Measurements from ENCODE around the gene RASSF4. TPM values are rescaled to one million over a fixed set of nuclear protein-coding genes. Genes with fewer than 3 reads are reported as not detected.
A peak's percentile ranks its signal among the peaks of the same experiment; 100 is the strongest.

RASSF4 gene
- total RNA-seq, 4 donors from 2014 or later = 1.7 to 22.5 (median 7.4) TPM

DNA sequence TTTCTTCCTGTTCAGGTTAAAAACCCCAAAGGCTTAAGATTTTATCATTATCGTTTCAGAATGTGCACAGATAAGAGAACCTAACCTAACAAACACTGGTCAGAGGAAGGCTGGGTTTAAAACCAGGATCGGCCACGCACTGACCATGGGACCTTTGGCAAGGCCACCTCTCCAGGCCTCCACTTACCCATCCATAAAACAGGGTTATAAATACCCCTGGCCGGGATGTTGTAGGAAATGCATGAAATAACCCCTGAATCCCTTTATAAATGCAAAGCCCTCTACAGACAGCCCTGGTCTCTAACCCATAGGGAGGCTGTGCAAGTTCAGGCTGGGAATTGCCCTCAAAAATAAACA is 18.6 kb downstream of the RASSF4 start:
- no peaks in the 10 kb centered on the region for H3K27me3 ChIP-seq
- H3K9me3 ChIP-seq = no peaks in the 10 kb centered on the region
- H3K36me3 ChIP-seq = peaks cover 0 to 8% (median 0%) of the 10 kb centered on the region in 3 donors
- WGBS, 2 donors = 40 to 57% methylated on average over 3 to 4 of the region's 4 CpGs
- peaks cover 58 to 100% (median 63%) of the 10 kb centered on the region in 3 donors for H3K4me1 ChIP-seq
- TF ChIP-seq POLR2A (IDR thresholded peaks at IDR 0.05) = no peak
- TF ChIP-seq, protein P1, sequence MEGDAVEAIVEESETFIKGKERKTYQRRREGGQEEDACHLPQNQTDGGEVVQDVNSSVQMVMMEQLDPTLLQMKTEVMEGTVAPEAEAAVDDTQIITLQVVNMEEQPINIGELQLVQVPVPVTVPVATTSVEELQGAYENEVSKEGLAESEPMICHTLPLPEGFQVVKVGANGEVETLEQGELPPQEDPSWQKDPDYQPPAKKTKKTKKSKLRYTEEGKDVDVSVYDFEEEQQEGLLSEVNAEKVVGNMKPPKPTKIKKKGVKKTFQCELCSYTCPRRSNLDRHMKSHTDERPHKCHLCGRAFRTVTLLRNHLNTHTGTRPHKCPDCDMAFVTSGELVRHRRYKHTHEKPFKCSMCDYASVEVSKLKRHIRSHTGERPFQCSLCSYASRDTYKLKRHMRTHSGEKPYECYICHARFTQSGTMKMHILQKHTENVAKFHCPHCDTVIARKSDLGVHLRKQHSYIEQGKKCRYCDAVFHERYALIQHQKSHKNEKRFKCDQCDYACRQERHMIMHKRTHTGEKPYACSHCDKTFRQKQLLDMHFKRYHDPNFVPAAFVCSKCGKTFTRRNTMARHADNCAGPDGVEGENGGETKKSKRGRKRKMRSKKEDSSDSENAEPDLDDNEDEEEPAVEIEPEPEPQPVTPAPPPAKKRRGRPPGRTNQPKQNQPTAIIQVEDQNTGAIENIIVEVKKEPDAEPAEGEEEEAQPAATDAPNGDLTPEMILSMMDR (IDR thresholded peaks at IDR 0.05) = no peak
- peak overlapping the region; percentile 71 to 86 (median 82) for H3K27ac ChIP-seq
- no peak for DNase-seq
- H3K4me3 ChIP-seq = peak overlapping the region; percentile 26 to 74 (median 51)
- intact Hi-C loops (cut with DNase I) = no loop called here

DNA sequence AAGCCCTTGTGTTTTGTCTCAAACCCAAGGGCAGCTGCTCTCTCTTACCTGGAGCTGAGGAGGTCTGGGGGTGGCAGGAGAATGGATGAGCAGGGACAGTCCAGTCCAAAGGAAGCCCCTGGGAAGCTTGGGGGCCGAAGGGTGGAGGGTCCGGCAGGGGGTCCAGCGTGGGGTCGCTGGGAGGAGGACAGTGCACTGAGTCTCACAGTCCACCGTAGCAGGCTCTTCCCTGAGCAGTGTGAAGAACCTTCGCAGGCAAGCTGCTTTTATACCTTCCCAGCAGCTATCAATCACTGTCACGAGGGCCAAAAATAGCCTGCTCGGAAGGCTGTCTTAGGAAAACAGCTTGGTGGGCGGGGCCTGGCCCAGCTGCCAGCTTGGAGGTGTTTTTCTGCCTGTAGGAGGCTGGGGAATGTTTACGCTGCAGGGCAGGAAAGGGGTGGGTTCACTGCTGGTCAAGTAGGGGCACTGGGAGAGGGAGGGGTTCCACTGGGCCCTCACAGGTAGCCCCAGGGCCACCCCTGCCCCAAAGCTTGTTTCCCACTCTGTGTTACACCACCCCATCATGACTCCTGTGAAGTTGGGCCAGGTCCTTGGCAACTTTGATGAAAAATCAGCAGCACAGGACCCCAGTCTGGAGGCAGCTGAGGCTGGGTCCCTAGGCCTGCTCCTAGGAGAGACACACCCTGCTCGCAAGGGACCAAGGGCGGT is 19.1 kb downstream of the RASSF4 start, which contains the start of gene DEPP1:
DEPP1 (minus strand) TSS at position 240 of the 711 bp plus-strand sequence. CDS start 779 bp downstream, outside the sequence.
- TF ChIP-seq, protein P1 (IDR thresholded peaks at IDR 0.05) = peak in 4 of 6 experiments; percentile 6 to 31 (median 26)
- TF ChIP-seq POLR2A (IDR thresholded peaks at IDR 0.05) = peak in 3 of 4 donors; percentile 77 to 99 (median 96)
- Histone ChIP-seq H3K4me3 (peak within 1 kb of the TSS; percentile 26 to 74 (median 51)), H3K27me3 (no peaks in the 10 kb centered on the region), H3K9me3 (no peaks in the 10 kb centered on the region), H3K36me3 (peaks cover 0 to 8% (median 0%) of the 10 kb centered on the region in 3 donors), H3K27ac (peak within 1 kb of the TSS; percentile 71 to 86 (median 82)), H3K4me1 (peaks cover 58 to 100% (median 66%) of the 10 kb centered on the region in 3 donors)
- WGBS, 2 donors = 4 to 76% methylated on average over 2 to 6 of the region's 12 CpGs
- intact Hi-C loops (cut with DNase I) = no loop called here
- DNase-seq = peak; percentile 19

DNA sequence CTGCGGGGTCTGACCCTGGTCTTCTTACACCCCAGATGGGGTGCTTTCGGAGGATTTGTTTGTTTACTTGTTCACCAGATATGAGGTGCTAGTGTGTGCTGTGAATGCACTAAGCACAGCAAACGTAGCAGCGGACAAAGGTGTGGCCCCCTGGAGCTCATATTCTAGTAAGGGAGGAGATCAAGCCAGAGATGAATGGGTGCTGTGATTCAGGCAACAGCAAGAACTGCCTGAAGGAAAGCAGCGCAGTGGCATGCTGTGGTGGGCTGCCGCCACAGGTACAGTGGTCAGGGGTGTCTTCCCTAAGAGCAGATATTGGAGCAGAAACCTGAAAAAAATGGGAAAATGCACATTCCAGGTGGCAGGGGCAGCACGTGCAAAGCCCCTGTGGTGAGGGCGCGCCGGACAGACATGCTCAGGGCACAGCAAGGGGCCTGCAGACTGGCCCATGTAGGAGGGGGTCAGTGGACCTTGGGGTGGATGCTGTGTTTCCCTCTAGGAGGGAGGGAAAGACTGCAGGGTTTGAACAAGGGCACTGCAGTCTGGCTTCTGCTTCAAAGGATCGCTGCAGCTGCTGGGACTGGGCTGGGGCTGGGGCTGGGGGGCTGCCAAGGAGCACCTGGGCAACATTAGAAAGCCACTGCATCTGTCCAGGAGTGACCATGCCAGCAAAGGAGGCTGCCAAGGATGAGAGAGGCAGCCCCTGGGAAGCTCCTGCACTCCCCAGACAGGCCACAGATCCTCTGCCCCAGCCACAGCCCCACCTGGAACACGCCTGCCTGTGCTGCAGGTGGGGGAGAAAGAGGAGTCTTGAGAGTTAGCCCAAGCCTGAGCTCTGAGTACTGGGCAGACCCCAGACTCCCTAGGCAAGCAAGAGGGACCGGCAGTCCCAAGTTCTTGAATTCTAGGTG is 19.9 kb downstream of the RASSF4 start:
- DNase-seq = no peak
- H3K9me3 ChIP-seq = no peaks in the 10 kb centered on the region
- peaks cover 0 to 8% (median 0%) of the 10 kb centered on the region in 3 donors for H3K36me3 ChIP-seq
- intact Hi-C loops (cut with DNase I) = no loop called here
- 70 to 85% methylated on average over 8 to 10 of the region's 13 CpGs for WGBS, 2 donors
- no peaks in the 10 kb centered on the region for H3K27me3 ChIP-seq
- H3K27ac ChIP-seq = peak overlapping the region; percentile 71 to 86 (median 82)
- peaks cover 54 to 100% (median 64%) of the 10 kb centered on the region in 3 donors for H3K4me1 ChIP-seq
- H3K4me3 ChIP-seq = peak overlapping the region in 2 of 4 donors; percentile 49 to 74
- TF ChIP-seq, protein P1 (IDR thresholded peaks at IDR 0.05) = no peak
- TF ChIP-seq POLR2A (IDR thresholded peaks at IDR 0.05) = no peak

- H3K36me3 ChIP-seq = peaks cover 0 to 8% (median 0%) of the 10 kb centered on the region in 3 donors
- H3K27me3 ChIP-seq = no peaks in the 10 kb centered on the region
- WGBS, 2 donors = 26 to 47% methylated on average over 7 to 11 of the region's 14 CpGs
- no peak overlapping the region for H3K4me3 ChIP-seq
- H3K9me3 ChIP-seq = no peaks in the 10 kb centered on the region
- no peak for DNase-seq
- peaks cover 55 to 100% (median 73%) of the 10 kb centered on the region in 3 donors for H3K4me1 ChIP-seq
- peak overlapping the region; percentile 47 to 86 (median 82) for H3K27ac ChIP-seq
- intact Hi-C loops (cut with DNase I) = no loop called here
- no peak for TF ChIP-seq POLR2A (IDR thresholded peaks at IDR 0.05)
- TF ChIP-seq, protein P1 (IDR thresholded peaks at IDR 0.05) = no peak
Observed at GRCh38 chr10:44980309-44981171, 20.9 kb downstream of the RASSF4 start.

Measured in esophagus squamous epithelium (tissue), 5 donors.